ENCODE data around the gene CATSPERZ. TPM values are rescaled to one million over a fixed set of nuclear protein-coding genes. Genes with fewer than 3 reads are reported as not detected.

CATSPERZ gene
- total RNA-seq, 1 experiment from 2014 or later: not detected

GRCh38 chr11:64283092-64283491 is 17.1 kb upstream of the CATSPERZ start:
- no peak for DNase-seq (ENCODE audit: low spot score)
- in situ Hi-C loops (cut with HindIII; ENCODE audit: low sequenced_read_pairs): no loop called here

GRCh38 chr11:64284048-64284961 is 15.9 kb upstream of the CATSPERZ start, which contains the start of gene BAD:
TSS of gene BAD (minus strand) at chr11:64284665. CDS start at chr11:64284368, 297 bp downstream.
- in situ Hi-C loops (cut with HindIII; ENCODE audit: low sequenced_read_pairs): no loop called here
- peak; percentile 97 for DNase-seq (ENCODE audit: low spot score)

GRCh38 chr11:64284962-64285884 is 14.9 kb upstream of the CATSPERZ start, which contains the start of gene GPR137:
TSS of gene GPR137 (plus strand) at chr11:64285848. CDS start at chr11:64286525, 677 bp downstream.
- peak; percentile 82 for DNase-seq (ENCODE audit: low spot score)
- in situ Hi-C loops (cut with HindIII; ENCODE audit: low sequenced_read_pairs): no loop called here

- in situ Hi-C loops (cut with HindIII; ENCODE audit: low sequenced_read_pairs): no loop called here
- peak; percentile 64 for DNase-seq (ENCODE audit: low spot score)
Observed at GRCh38 chr11:64285885-64286800, 14.0 kb upstream of the CATSPERZ start.

- in situ Hi-C loops (cut with HindIII; ENCODE audit: low sequenced_read_pairs): no loop called here
- no peak for DNase-seq (ENCODE audit: low spot score)
Observed at GRCh38 chr11:64286801-64287159, 13.4 kb upstream of the CATSPERZ start.

- in situ Hi-C loops (cut with HindIII; ENCODE audit: low sequenced_read_pairs): no loop called here
- DNase-seq (ENCODE audit: low spot score): no peak
Observed at GRCh38 chr11:64287676-64288352, 12.3 kb upstream of the CATSPERZ start.

GRCh38 chr11:64288353-64288750 is 11.8 kb upstream of the CATSPERZ start:
- DNase-seq (ENCODE audit: low spot score): no peak
- in situ Hi-C loops (cut with HindIII; ENCODE audit: low sequenced_read_pairs): no loop called here

GRCh38 chr11:64289002-64289564 is 11.1 kb upstream of the CATSPERZ start:
- no peak for DNase-seq (ENCODE audit: low spot score)
- in situ Hi-C loops (cut with HindIII; ENCODE audit: low sequenced_read_pairs): no loop called here

- no peak for DNase-seq (ENCODE audit: low spot score)
Observed at GRCh38 chr11:64290352-64291261, 9.6 kb upstream of the CATSPERZ start.

GRCh38 chr11:64291262-64291751 is 8.9 kb upstream of the CATSPERZ start, which contains the start of gene KCNK4:
TSS of gene KCNK4 (plus strand) at chr11:64291302. CDS start at chr11:64293019, 1,717 bp downstream.
- no peak for DNase-seq (ENCODE audit: low spot score)
- in situ Hi-C loops (cut with HindIII; ENCODE audit: low sequenced_read_pairs): no loop called here

More at GRCh38 chr11:64290352-64291261, 9.6 kb upstream of the CATSPERZ start:
- in situ Hi-C loops (cut with HindIII; ENCODE audit: low sequenced_read_pairs): no loop called here

GRCh38 chr11:64291752-64292459 is 8.3 kb upstream of the CATSPERZ start:
- in situ Hi-C loops (cut with HindIII; ENCODE audit: low sequenced_read_pairs): no loop called here
- DNase-seq (ENCODE audit: low spot score): no peak

- in situ Hi-C loops (cut with HindIII; ENCODE audit: low sequenced_read_pairs): no loop called here
- no peak for DNase-seq (ENCODE audit: low spot score)
Observed at GRCh38 chr11:64292460-64293254, 7.5 kb upstream of the CATSPERZ start.

GRCh38 chr11:64294774-64295173 is 5.4 kb upstream of the CATSPERZ start:
- in situ Hi-C loops (cut with HindIII; ENCODE audit: low sequenced_read_pairs): no loop called here

GRCh38 chr11:64295760-64296159 is 4.4 kb upstream of the CATSPERZ start:
- in situ Hi-C loops (cut with HindIII; ENCODE audit: low sequenced_read_pairs): no loop called here
- no peak for DNase-seq (ENCODE audit: low spot score)

More at GRCh38 chr11:64294774-64295173, 5.4 kb upstream of the CATSPERZ start:
- peak; percentile 80 for DNase-seq (ENCODE audit: low spot score)

- DNase-seq (ENCODE audit: low spot score): no peak
- in situ Hi-C loops (cut with HindIII; ENCODE audit: low sequenced_read_pairs): no loop called here
Observed at GRCh38 chr11:64296236-64296635, 3.9 kb upstream of the CATSPERZ start.

All from G401 (cell line).